Measurements from ENCODE around the gene OTOP1. TPM values are rescaled to one million over a fixed set of nuclear protein-coding genes. Genes with fewer than 3 reads are reported as not detected.

The OTOP1 gene
- total and polyA plus RNA-seq, 2 donors (not counting 1 experiment from before 2014, with no cell fraction given), result not detected

GRCh38 chr4:4233610-4234009, 6.9 kb upstream of the OTOP1 start:
- ChIA-PET CTCF (interaction anchor here (0.5 kb wide), 1 partner anchor 26 kb away, joined by 5 read pairs; no protein-coding TSS in a partner anchor), POLR2A (no interaction called here)
- H3K9ac ChIP-seq (ENCODE audit: low read length), result no peak overlapping the region
- no peak overlapping the region for H3K27ac Mint-ChIP-seq
- H3K27me3 Mint-ChIP-seq, result peaks cover 11% of the 10 kb centered on the region
- ATAC-seq (ENCODE audit: low read depth) (no peak), DNase-seq (no peak)
- H3K4me1 Mint-ChIP-seq, result no peaks in the 10 kb centered on the region
- intact Hi-C loops (cut with micrococcal nuclease), result no loop called here
- H3K27ac ChIP-seq (ENCODE audit: low read length in 2 of 2), result no peak overlapping the region
- H3K36me3 ChIP-seq (replicated peaks in 1 of 2; ENCODE audit: control extremely low read depth in 1 of 2, control insufficient read depth in 1 of 2, extremely low read depth in 1 of 2, insufficient read depth in 2 of 2, low read length in 1 of 2), result peaks cover 0 to 6% of the 10 kb centered on the region in 2 experiments
- H3K9me3 ChIP-seq (ENCODE audit: control extremely low read depth in 1 of 3, control insufficient read depth in 2 of 3, insufficient read depth in 1 of 3, low read length in 2 of 3), result peaks cover 0 to 8% (median 4%) of the 10 kb centered on the region in 3 donors
- H3K27me3 ChIP-seq (replicated peaks in 1 of 4; ENCODE audit: control extremely low read depth in 1 of 4, control insufficient read depth in 3 of 4, insufficient read depth in 4 of 4, low read length in 3 of 4), result peaks cover 0 to 6% (median 0%) of the 10 kb centered on the region in 4 experiments
- H3K9me3 Mint-ChIP-seq (ENCODE audit: insufficient read depth), result peaks cover 7% of the 10 kb centered on the region
- H4K20me1 ChIP-seq (ENCODE audit: control insufficient read depth, insufficient read depth, low read length, poor library complexity, severe bottlenecking), result no peaks in the 10 kb centered on the region
- H3K4me3 ChIP-seq (ENCODE audit: control extremely low read depth in 1 of 5, extremely low read depth in 1 of 5, insufficient read depth in 1 of 5, low read depth in 2 of 5, low read length in 4 of 5), result no peak overlapping the region
- TF ChIP-seq EZH2 (IDR thresholded peaks at IDR 0.05; ENCODE audit: borderline replicate concordance, insufficient read depth, low read depth, low read length, poor library complexity, severe bottlenecking), result no peak
- TF ChIP-seq, protein P1, sequence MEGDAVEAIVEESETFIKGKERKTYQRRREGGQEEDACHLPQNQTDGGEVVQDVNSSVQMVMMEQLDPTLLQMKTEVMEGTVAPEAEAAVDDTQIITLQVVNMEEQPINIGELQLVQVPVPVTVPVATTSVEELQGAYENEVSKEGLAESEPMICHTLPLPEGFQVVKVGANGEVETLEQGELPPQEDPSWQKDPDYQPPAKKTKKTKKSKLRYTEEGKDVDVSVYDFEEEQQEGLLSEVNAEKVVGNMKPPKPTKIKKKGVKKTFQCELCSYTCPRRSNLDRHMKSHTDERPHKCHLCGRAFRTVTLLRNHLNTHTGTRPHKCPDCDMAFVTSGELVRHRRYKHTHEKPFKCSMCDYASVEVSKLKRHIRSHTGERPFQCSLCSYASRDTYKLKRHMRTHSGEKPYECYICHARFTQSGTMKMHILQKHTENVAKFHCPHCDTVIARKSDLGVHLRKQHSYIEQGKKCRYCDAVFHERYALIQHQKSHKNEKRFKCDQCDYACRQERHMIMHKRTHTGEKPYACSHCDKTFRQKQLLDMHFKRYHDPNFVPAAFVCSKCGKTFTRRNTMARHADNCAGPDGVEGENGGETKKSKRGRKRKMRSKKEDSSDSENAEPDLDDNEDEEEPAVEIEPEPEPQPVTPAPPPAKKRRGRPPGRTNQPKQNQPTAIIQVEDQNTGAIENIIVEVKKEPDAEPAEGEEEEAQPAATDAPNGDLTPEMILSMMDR (IDR thresholded peaks at IDR 0.05), result no peak
- no peaks in the 10 kb centered on the region for H3K4me1 ChIP-seq (ENCODE audit: control insufficient read depth in 2 of 2, insufficient read depth in 2 of 2, low read length in 2 of 2)
- H3K4me2 ChIP-seq (replicated peaks; ENCODE audit: low read depth, low read length, poor library complexity, severe bottlenecking), result no peak overlapping the region
- no peaks in the 10 kb centered on the region for H3K79me2 ChIP-seq (ENCODE audit: control insufficient read depth, insufficient read depth, low read length)
- no peak overlapping the region for H2AFZ ChIP-seq (ENCODE audit: insufficient read depth, low read depth, low read length, poor library complexity, severe bottlenecking)
- 100% methylated on average over 2 of the region's 2 CpGs for WGBS (ENCODE audit: insufficient coverage)
- H3K4me3 Mint-ChIP-seq, result no peak overlapping the region

DNA sequence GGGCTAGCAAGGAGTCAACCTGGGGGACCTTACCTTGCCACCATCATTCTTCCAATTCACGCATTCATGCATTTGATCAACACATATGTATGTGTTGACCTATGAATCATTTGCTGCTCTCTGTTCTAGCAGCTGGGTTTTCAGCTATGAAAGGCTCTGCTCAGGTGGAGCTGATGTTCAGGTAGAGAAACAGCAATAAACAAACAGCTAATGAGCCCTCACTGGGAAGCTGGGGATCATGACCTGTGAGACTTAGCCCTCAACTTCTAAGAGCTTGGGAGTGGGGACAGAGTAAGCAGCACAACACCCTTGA, 1.6 kb upstream of the OTOP1 start:
- Histone ChIP-seq H2AFZ (ENCODE audit: insufficient read depth, low read depth, low read length, poor library complexity, severe bottlenecking) (no peak overlapping the region), H4K20me1 (ENCODE audit: control insufficient read depth, insufficient read depth, low read length, poor library complexity, severe bottlenecking) (no peaks in the 10 kb centered on the region), H3K27me3 (replicated peaks in 1 of 4; ENCODE audit: control extremely low read depth in 1 of 4, control insufficient read depth in 3 of 4, insufficient read depth in 4 of 4, low read length in 3 of 4) (peaks cover 0 to 27% (median 1%) of the 10 kb centered on the region in 4 experiments), H3K36me3 (replicated peaks in 1 of 2; ENCODE audit: control extremely low read depth in 1 of 2, control insufficient read depth in 1 of 2, extremely low read depth in 1 of 2, insufficient read depth in 2 of 2, low read length in 1 of 2) (no peaks in the 10 kb centered on the region), H3K4me3 (ENCODE audit: control extremely low read depth in 1 of 5, extremely low read depth in 1 of 5, insufficient read depth in 1 of 5, low read depth in 2 of 5, low read length in 4 of 5) (no peak overlapping the region), H3K79me2 (ENCODE audit: control insufficient read depth, insufficient read depth, low read length) (no peaks in the 10 kb centered on the region), H3K4me1 (ENCODE audit: control insufficient read depth in 2 of 2, insufficient read depth in 2 of 2, low read length in 2 of 2) (no peaks in the 10 kb centered on the region), H3K9ac (ENCODE audit: low read length) (no peak overlapping the region), H3K9me3 (ENCODE audit: control extremely low read depth in 1 of 3, control insufficient read depth in 2 of 3, insufficient read depth in 1 of 3, low read length in 2 of 3) (peaks cover 0 to 15% (median 2%) of the 10 kb centered on the region in 3 donors), H3K4me2 (replicated peaks; ENCODE audit: low read depth, low read length, poor library complexity, severe bottlenecking) (no peak overlapping the region), H3K27ac (ENCODE audit: low read length in 2 of 2) (no peak overlapping the region)
- TF ChIP-seq, protein P1 (IDR thresholded peaks at IDR 0.05), result no peak
- no peak for TF ChIP-seq EZH2 (IDR thresholded peaks at IDR 0.05; ENCODE audit: borderline replicate concordance, insufficient read depth, low read depth, low read length, poor library complexity, severe bottlenecking)
- Mint-ChIP-seq H3K27me3 (peaks cover 43% of the 10 kb centered on the region), H3K9me3 (ENCODE audit: insufficient read depth) (peaks cover 2% of the 10 kb centered on the region), H3K4me1 (peaks cover 11% of the 10 kb centered on the region), H3K4me3 (no peak overlapping the region), H3K27ac (no peak overlapping the region)
- no CpG with 5 or more reads among the region's 1 CpG for WGBS (ENCODE audit: insufficient coverage)
- DNase-seq, result no peak
- no peak for ATAC-seq (ENCODE audit: low read depth)
- POLR2A ChIA-PET, result no interaction called here
- CTCF ChIA-PET, result no interaction called here
- intact Hi-C loops (cut with micrococcal nuclease), result no loop called here

Data from B cell (primary cell).